ENCODE data around the gene EGFL7.

Gene EGFL7

DNA sequence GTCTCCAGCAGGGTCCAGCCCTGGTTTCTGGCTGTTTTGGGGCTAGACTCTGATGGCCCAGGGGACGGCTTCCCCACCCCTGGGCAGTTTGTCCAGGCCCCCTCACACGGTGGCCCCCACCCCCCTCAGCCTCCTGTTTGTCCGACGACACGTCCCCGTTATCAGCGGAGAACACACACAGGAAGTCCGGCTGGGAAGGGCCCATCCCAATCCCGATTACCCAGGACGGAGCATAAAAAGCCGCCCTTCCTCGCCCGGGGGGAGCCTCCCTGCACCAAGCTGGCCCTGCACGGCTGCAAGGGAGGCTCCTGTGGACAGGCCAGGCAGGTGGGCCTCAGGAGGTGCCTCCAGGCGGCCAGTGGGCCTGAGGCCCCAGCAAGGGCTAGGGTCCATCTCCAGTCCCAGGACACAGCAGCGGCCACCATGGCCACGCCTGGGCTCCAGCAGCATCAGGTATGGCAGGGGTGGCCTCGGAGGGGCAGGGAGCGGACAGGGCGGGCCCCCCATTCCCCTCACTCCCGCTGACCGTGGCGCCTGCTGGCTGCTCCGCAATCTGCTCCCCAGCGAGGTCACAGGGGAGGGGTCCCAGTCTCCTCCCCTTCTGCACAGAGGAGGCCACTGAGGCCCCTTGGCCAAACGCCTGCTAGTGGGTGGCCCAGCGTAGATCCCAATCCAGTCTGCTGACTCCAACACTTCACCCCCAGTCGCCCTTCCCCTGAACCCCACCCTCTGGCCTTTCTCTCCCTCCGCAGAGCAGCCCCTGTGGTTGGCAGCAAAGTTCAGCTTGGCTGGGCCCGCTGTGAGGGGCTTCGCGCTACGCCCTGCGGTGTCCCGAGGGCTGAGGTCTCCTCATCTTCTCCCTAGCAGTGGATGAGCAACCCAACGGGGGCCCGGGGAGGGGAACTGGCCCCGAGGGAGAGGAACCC is at the start of gene EGFL7:
Gene EGFL7, plus strand, starts transcription at position 261 of the 926 bp plus-strand sequence. CDS start 5,367 bp downstream, outside the sequence.
- no peak for DNase-seq

GRCh38 chr9:136613824-136614371 is 48.8 kb upstream of the EGFL7 start:
- no peak for DNase-seq

- DNase-seq: no peak
Observed at GRCh38 chr9:136614372-136614922, 48.3 kb upstream of the EGFL7 start.

- no peak for DNase-seq
Observed at GRCh38 chr9:136614967-136615623, 47.6 kb upstream of the EGFL7 start.

DNA sequence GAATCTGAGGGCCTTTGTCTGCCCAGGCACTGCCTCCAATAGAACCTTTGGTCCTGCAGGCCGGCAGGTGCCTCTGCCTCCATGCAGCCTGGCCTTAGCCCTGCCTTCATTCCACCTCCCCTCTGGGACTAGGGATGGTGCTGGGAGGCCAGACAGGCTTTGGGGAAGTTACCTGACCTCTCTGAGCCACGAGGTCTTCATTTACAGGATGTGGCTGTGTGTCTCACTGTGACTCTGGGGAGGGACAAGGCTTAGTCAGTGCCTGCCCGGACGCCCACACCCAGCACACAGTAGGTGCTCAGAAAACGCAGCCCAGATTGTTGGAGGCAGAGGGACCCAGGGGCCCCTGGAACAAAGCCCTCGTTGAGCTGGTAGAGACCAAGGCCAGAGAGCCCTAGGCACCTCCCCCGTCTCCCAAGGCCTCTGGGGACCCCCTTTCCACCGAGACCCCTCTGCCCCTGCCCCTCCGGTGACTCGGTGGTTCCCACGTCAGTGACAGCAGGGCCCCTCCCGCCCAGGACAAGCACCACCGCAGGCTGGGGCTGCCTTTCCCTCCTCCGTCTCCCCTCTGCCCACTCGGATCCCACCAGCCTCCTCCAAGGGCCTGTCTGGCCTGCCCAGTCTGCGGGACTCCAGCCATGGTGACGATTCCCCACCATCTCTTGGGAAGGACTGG is 46.9 kb upstream of the EGFL7 start:
- DNase-seq: no peak

GRCh38 chr9:136616307-136616635 is 46.4 kb upstream of the EGFL7 start:
- DNase-seq: no peak

DNA sequence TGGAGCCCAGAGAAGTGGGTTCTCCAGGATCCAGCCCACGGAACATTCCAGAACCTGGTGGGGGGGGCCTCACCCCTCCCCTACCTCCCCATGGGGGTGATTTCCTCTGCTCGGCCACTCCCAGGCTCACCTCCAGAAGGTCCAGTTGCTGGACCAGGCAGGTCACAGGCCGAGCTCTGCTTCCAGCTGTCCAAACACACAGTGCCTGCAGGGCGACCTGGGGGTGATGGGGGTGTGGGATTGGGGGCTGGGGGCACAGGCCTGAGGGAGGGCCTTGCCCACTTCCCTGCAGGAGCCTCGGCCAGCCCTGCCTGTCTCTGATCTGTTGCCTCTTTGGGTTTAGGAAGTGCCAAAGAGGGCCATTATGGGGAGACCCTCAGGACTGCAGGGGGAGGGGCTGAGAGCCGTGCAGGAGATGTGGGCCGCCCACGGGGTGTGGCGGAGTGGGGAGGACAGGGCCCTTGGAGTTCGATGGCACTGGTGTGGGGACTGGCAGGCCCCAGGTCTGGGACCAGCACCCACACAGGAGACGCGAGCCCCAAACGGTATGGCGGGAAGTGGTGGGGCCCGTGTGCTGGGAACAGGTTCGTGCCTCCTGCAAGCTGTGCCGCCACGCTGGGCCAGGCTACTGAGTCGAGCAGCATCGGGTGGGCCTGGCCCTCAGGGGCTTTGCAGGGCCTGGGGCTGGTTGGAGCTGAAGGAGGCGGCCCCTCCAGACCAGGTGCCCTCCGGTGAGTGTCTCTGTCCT is 45.6 kb upstream of the EGFL7 start:
- no peak for DNase-seq

DNA sequence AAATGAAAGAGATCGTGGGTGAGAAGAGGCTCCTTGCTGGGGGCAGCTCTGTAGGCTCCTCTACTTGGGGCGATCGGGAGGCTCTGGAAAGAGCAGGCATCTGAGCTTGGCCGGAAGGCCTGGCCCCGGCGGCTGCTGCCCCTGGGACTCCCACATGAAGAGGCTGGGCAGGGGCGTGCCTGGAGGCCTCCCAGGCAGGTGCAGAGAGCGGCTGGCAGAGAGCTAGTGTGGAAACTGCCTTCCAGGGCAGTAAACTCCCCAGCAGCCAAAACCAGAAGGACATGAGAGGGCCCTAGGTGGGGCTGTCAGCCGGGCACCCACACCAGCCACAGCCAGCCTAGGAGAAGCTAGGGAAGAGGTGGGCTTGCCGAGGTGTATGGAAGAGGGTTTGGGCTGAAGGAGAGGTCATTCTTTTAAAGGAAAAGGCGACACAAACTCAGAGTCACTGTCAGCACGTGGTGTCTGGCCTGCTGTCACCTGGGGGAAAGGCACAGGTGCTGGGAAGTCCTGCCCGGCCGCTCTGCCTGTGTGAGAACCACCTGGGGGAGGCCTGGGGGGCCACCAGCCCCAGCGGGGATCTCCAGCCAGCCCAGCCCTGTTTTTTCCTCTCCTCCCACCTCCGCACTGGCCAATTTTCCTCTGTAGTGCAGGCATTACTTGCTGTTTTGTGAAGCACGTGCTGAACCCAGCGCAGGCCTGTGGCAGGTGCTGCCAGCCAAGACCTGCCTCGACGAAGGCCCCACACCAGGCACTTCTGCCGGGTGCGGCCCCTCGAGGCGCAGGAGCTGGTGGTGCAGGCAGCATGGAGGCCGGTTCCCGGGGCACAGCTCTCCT is 44.8 kb upstream of the EGFL7 start:
- DNase-seq: no peak

DNA sequence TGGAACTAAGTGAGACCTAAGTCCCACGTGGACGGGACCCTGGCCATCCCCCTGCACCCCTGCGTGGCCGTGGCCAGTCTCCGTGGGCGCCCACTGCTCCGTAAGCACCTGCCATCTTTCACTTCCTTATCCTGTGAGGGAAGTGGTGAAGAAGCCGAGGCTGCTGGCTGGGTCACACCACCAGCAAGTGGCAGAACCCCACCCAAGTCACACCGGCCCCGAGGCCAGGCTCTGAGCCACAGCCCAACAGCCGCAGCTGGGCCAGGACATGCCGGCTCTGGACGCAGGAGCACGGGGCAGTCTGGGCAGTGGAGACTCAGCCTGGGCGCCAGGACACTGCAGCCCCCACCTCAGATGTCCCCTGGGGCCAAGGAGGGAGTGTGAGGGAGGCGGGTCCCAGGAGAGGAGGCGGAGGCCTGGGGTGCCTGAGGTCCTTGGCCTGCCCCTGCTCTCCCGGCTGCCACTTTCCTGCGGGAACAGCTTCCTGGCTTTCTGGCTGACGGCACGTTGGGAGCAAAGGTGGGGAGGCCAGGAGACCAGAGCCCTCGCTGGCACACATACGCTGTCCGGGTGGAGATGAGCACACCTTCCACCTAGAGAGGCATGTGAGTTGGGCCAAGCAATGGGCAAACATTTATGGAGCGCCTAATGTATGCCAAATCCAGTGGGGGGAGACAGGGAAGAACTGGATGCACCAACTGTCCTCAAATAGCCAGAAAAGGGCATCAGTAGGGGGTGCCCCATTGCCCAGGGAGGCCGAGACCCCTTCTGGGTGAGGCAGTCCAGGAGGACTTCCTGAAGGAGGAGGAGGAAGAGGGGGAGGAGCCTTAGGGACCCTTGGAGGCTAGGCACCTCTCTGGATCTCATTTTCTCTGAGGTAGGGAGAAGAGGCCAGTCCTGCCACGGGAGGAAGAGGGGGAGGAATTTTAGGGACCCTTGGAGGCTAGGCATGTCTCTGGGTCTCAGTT is 43.9 kb upstream of the EGFL7 start:
- DNase-seq: no peak

- no peak for DNase-seq
Observed at GRCh38 chr9:136619742-136620440, 42.8 kb upstream of the EGFL7 start.

DNA sequence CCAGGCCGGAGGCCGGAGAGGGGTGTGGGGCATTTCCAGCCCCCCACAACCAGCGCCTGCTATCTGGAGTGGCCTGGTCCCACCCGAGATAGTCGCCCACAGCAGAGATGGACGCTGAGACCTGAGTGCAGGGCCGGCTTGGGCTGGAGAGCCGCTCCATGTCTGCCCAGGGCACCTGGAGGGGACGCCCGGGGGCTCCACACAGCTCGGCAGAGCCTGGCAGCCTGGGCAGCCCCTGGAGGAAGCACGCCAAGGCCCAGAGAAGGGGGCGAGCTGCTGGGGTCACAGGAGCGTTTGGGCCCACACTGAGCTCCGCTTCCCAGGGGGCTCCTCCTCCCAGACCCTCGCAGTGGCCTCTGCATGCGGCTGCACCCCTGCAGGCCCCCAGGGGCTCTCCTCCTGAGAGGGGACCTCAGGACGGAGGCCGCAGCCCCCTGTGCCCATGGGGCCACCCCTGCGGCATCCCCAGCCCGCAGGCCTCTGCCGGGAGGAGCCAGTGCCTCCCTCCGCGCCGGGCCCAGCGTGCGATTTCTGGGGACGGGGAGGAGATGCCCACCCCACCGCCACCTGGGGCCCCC is 42.2 kb upstream of the EGFL7 start:
- no peak for DNase-seq

GRCh38 chr9:136621019-136621733 is 41.5 kb upstream of the EGFL7 start:
- DNase-seq: no peak

- no peak for DNase-seq
Observed at GRCh38 chr9:136621734-136622093, 41.0 kb upstream of the EGFL7 start.

DNA sequence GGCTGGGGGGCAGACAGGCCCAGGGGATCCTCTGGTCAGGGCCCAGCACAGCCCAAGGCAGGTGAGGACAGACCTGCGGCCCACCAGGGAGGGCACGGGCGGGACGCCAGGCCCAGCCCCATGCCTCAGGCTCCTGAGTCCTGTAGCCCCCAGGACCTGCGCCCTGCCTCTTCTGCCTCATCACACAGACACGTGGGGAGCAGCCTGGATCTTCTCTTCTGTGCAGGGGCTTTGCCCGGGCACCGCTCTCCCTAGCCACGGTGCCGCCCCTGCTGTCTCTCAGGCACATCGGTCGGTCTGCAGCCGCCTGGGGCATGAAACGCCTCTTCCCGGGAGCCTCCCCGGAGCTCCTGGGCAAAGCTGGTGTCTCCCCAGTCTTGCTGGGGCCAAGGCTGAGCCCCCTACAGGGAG is 40.2 kb upstream of the EGFL7 start:
- DNase-seq: no peak

DNA sequence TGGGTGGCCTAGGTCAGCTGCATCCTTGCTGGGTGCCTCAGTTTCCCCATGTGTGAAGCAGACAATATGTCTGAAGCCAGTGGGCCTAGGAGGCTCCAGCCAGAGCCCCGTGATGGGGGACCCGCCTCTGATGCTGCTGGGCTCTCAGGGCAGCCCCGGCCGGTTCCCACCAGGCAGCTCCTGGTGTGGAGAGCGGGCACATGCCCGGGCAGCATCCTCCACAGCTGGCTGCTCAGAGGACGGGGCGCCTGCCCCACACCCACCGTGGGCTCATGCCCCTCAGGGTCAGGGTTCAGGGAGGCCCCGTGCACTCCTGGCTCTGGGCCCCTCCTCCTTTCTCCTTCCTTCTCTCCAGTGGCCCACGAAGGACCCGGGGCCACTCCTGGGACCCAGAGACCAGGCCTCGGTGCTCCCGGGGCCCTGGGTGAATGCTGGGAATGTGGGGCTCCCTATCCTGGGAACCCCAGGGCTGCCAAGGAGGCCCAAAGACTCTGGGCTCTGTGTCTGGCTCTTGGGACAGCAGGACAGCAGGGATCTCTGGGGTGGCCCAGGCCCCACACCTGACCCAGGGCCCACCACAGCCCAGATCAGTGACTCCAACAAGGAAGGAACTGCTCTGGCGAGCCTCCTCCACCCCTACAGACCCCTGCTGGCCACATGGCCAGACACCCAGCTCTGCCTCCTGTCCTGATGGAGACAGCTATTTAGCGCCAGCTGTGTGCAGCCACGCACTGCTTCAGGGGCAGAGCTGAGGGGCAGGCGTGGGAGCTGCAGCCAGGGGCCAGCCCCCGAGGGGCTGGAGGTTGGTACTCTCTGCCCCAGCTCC is 39.5 kb upstream of the EGFL7 start:
- DNase-seq: no peak

DNA sequence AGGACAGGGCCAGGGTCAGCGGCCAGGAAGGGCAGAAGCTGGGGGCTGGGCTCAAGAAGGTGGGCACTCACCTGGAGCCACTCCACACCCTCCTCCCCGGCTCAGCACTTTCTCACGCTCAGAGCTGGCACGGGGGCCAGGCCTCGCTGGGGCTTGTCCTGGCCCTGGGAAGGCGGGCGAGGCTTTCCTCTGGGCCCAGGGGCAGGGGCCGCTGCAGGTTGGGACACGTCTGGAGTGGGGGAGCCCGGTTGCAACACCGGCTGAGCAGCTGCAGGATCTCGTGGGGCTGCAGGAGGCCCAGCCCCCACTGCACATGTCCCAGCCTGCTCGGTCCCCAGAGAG is 38.9 kb upstream of the EGFL7 start:
- no peak for DNase-seq

DNA sequence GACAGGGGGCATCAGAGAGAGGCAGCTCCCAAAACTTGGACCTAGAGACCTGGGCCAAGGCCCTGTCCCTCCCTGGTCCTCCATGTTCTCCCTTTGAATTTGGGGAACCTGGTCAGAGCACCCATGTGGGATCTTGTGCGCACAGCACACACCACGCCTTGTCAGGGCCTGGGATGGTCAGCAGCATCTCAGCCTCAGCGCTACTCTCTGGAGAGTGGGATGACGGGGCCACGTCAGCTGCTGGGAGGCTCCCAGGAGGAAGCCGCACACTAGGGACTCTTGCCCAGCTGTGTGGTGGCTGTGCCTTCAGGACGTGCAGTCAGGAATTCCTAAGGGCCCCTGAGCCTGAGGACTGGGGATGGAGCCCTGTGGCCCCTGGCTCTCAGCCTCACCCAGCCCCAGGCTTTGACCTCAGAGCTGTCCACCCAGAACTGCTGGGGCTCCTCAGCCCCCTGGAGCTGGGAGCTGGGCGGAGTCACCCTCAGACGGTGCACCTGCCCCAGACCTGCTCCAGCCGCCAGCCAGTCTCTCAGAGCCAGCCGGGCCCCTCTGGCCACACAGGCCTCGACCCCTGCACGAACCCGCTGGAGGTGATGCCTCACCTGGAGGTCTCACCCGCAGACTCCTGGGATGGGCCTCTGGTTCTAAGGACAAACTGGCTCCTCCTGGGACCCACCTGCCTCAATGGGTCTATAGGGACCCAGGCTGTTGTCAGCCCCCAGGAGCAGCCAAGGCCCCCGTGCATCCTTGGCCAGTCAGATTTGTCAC is 38.3 kb upstream of the EGFL7 start:
- DNase-seq: no peak
